ENCODE results near the gene BEND7. TPM values are rescaled to one million over a fixed set of nuclear protein-coding genes. Genes with fewer than 3 reads are reported as not detected.

BEND7 gene
- total RNA-seq, 1 experiment from 2014 or later: 12.8 TPM

DNA sequence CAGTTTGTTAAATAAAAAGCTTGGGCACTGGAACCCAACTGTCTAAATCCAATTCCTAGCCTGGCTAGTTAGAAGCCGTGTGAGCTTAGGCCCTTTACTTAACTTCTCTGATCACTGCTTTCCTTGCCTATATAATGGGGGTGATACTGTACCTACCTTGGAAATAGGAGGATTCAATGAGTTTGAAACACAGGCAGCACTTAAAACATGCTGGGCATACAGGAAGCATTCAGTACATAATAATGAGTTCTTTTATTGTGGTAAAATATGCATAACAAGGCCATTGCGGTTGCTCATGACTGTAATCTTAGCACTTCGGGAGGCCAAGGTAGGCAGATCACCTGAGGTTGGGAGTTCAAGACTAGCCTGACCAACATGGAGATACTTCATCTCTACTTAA, 133.3 kb downstream of the BEND7 start (continued):
- TF ChIP-seq PRDM15 (CRISPR knock-in tag; IDR thresholded peaks at IDR 0.05): no peak
- TF ChIP-seq ZSCAN18 (CRISPR knock-in tag; IDR thresholded peaks at IDR 0.05): no peak
- no peak for TF ChIP-seq IRF1 (CRISPR knock-in tag; IDR thresholded peaks at IDR 0.05)
- peak; percentile 33; the same call in 1 of the 2 replicates for TF ChIP-seq MYBL2 (CRISPR knock-in tag; IDR thresholded peaks at IDR 0.05)
- TF ChIP-seq, protein P1, sequence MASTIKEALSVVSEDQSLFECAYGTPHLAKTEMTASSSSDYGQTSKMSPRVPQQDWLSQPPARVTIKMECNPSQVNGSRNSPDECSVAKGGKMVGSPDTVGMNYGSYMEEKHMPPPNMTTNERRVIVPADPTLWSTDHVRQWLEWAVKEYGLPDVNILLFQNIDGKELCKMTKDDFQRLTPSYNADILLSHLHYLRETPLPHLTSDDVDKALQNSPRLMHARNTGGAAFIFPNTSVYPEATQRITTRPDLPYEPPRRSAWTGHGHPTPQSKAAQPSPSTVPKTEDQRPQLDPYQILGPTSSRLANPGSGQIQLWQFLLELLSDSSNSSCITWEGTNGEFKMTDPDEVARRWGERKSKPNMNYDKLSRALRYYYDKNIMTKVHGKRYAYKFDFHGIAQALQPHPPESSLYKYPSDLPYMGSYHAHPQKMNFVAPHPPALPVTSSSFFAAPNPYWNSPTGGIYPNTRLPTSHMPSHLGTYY (CRISPR knock-in tag; IDR thresholded peaks at IDR 0.05): no peak
- no peak for TF ChIP-seq ZNF416 (CRISPR knock-in tag; IDR thresholded peaks at IDR 0.05)
- TF ChIP-seq ZNF423 (CRISPR knock-in tag; IDR thresholded peaks at IDR 0.05): no peak

DNA sequence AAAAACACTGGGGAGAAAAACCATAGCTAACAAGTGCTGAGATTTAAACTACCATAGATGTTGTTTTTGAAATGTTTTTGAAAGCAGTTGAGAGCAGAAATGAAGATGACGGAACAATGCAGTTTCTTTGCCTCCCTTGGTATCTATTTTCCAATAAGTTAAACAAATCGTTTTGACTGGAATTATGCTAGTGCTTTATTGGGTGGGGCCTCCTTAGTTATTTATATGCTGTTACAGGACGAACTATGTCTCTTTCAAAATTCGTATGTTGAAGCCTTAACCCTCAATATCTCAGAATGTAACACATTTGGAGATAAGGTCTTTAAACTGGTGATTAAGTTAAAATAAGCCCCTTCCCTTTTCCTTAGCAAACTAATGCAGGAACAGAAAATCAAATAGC, 135.2 kb downstream of the BEND7 start:
- CTCF ChIA-PET: interaction anchor here (0.5 to 2.2 kb wide), 4 partner anchors 16 to 783 kb away, joined by 3 to 6 read pairs (median 6); no protein-coding TSS in a partner anchor

More for the DNA sequence above, 135.2 kb downstream of the BEND7 start:
- POLR2A ChIA-PET: no interaction called here
- Mint-ChIP-seq H3K27me3 (ENCODE audit: low read depth) (no peaks in the 10 kb centered on the region), H3K4me1 (peaks cover 49% of the 10 kb centered on the region), H3K4me3 (no peak overlapping the region), H3K27ac (no peak overlapping the region), H3K36me3 (peaks cover 13% of the 10 kb centered on the region), H3K9me3 (peaks cover 12% of the 10 kb centered on the region)
- DNase-seq (ENCODE audit: low spot score) (no peak), ATAC-seq (no peak)
- no peak for TF ChIP-seq SP1 (CRISPR knock-in tag; conservative IDR thresholded peaks at IDR 0.05)
- TF ChIP-seq ZNF317 (CRISPR knock-in tag; IDR thresholded peaks at IDR 0.05; ENCODE audit: borderline replicate concordance, low read depth): no peak
- no peak for TF ChIP-seq ZNF121 (CRISPR knock-in tag; IDR thresholded peaks at IDR 0.05)
- TF ChIP-seq CREM (CRISPR knock-in tag; IDR thresholded peaks at IDR 0.05): no peak
- no peak for TF ChIP-seq ZNF396 (CRISPR knock-in tag; IDR thresholded peaks at IDR 0.05; ENCODE audit: borderline replicate concordance)
- TF ChIP-seq USF2 (CRISPR knock-in tag; IDR thresholded peaks at IDR 0.05): no peak
- TF ChIP-seq, protein P2, sequence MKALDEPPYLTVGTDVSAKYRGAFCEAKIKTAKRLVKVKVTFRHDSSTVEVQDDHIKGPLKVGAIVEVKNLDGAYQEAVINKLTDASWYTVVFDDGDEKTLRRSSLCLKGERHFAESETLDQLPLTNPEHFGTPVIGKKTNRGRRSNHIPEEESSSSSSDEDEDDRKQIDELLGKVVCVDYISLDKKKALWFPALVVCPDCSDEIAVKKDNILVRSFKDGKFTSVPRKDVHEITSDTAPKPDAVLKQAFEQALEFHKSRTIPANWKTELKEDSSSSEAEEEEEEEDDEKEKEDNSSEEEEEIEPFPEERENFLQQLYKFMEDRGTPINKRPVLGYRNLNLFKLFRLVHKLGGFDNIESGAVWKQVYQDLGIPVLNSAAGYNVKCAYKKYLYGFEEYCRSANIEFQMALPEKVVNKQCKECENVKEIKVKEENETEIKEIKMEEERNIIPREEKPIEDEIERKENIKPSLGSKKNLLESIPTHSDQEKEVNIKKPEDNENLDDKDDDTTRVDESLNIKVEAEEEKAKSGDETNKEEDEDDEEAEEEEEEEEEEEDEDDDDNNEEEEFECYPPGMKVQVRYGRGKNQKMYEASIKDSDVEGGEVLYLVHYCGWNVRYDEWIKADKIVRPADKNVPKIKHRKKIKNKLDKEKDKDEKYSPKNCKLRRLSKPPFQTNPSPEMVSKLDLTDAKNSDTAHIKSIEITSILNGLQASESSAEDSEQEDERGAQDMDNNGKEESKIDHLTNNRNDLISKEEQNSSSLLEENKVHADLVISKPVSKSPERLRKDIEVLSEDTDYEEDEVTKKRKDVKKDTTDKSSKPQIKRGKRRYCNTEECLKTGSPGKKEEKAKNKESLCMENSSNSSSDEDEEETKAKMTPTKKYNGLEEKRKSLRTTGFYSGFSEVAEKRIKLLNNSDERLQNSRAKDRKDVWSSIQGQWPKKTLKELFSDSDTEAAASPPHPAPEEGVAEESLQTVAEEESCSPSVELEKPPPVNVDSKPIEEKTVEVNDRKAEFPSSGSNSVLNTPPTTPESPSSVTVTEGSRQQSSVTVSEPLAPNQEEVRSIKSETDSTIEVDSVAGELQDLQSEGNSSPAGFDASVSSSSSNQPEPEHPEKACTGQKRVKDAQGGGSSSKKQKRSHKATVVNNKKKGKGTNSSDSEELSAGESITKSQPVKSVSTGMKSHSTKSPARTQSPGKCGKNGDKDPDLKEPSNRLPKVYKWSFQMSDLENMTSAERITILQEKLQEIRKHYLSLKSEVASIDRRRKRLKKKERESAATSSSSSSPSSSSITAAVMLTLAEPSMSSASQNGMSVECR (CRISPR knock-in tag; IDR thresholded peaks at IDR 0.05; ENCODE audit: borderline replicate concordance): no peak
- TF ChIP-seq MXD4 (CRISPR knock-in tag; IDR thresholded peaks at IDR 0.05; ENCODE audit: borderline replicate concordance): no peak
- TF ChIP-seq ZNF425 (CRISPR knock-in tag; conservative IDR thresholded peaks at IDR 0.05): no peak
- no peak for TF ChIP-seq MYBL2 (CRISPR knock-in tag; IDR thresholded peaks at IDR 0.05)
- no peak for TF ChIP-seq NFATC4 (CRISPR knock-in tag; IDR thresholded peaks at IDR 0.05)

Measured in WTC11 (cell line).